PC-3 (cell line): ENCODE results near the gene BCL3.

ENCODE experiments used
- CTCF ChIP-seq: fragments of 300-600 bp; sonication (generic); conservative IDR thresholded peaks from 2 replicates; pipeline ENCODE4 v1.5.1; 2017; ENCODE audit warnings: antibody characterized with exemption, low read depth, mild to moderate bottlenecking, low read length
- EZH2 ChIP-seq: fragments of 300-600 bp; sonication (generic); IDR thresholded peaks from one replicate; pipeline ENCODE4 v1.6.1; 2017; ENCODE audit warnings: antibody characterized with exemption, mild to moderate bottlenecking, low read length; ENCODE audit not compliant: unreplicated experiment
- EZH2phosphoT487 ChIP-seq: fragments of 300-600 bp; sonication (generic); IDR thresholded peaks from 2 replicates; pipeline ENCODE4 v1.6.1; 2018; ENCODE audit warnings: mild to moderate bottlenecking, antibody characterized with exemption, low read length, borderline replicate concordance

DNA sequence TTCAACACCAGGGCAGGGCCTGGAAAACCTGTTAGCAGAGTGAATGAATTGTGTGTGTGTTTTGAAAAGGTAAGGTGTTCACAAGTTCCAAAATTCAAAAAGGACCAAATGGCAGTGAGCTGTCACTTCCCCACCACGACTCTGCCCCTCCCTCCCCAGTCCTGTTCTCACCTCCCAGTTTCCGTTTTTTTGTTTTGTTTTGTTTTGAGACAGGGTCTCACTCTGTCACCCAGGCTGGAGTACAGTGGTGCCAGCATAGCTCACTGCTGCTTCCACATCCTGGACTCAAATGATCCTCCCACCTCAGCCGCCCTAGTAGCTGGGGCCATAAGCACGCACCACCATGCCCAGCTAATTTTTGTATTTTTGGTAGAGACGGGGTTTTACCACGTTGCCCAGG lies 20.3 kb upstream of the BCL3 start:
- TF ChIP-seq CTCF = no peak
- no peak for TF ChIP-seq EZH2
- no peak for TF ChIP-seq EZH2phosphoT487
